Measurements from ENCODE around the gene BTG3. TPM values are rescaled to one million over a fixed set of nuclear protein-coding genes. Genes with fewer than 3 reads are reported as not detected.

BTG3 gene
- total RNA-seq, 1 donor from 2014 or later, result 17.1 TPM

DNA sequence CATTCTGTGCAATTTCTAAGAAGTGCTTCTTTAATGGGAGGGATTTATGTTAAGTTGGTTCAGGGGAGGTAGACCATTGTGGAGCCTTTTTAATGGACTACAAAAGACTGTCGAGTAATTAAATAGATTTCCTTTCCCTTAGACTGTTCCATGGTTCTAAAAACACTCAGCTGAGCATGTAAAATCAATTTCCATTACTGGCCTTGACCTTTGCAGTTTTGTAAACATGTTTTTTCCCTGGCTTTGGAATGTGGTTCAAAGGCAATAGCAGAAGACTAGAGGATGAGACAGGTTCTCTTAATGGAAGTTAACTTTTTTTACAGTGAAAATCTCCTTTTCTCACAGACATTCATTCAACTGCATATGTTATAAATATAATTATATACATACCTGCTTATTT, 37.6 kb upstream of the BTG3 start:
- H3K36me3 Mint-ChIP-seq (ENCODE audit: low read depth), result no peaks in the 10 kb centered on the region
- DNase-seq (no peak), ATAC-seq (ENCODE audit: low read depth) (no peak)
- no peaks in the 10 kb centered on the region for H3K4me1 Mint-ChIP-seq
- intact Hi-C loops (cut with micrococcal nuclease), result no loop called here
- ChIA-PET POLR2A (no interaction called here), CTCF (interaction anchor here (0.7 kb wide), 1 partner anchor 64 kb away, joined by 3 read pairs; no protein-coding TSS in a partner anchor)
- H3K27ac Mint-ChIP-seq, result no peak overlapping the region
- peaks cover 11% of the 10 kb centered on the region for H3K27me3 Mint-ChIP-seq
- H3K4me3 Mint-ChIP-seq, result no peak overlapping the region
- no peak for TF ChIP-seq CTCF (IDR thresholded peaks at IDR 0.05)
- H3K9me3 Mint-ChIP-seq, result peaks cover 3% of the 10 kb centered on the region

DNA sequence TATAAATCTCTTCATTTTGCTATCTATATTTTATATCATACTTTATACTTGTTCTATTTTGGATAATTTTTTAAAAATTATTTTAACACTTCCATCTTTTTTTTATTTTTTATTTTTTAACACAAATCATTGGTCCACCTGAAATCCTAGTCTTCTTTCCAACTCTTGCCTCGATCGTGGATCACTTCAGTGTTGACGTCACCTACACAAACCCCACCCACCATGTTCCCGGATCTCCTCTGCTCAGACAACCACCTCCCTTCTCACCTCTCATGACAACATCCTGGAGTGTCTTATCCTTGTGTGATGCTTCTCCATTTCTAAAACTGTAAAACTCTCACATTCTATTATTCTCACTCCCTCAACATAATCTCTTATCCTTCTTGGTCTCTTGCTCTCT, 34.1 kb upstream of the BTG3 start:
- Mint-ChIP-seq H3K9me3 (peaks cover 3% of the 10 kb centered on the region), H3K4me3 (no peak overlapping the region), H3K27ac (no peak overlapping the region), H3K36me3 (ENCODE audit: low read depth) (no peaks in the 10 kb centered on the region), H3K27me3 (peaks cover 11% of the 10 kb centered on the region), H3K4me1 (no peaks in the 10 kb centered on the region)
- TF ChIP-seq CTCF (IDR thresholded peaks at IDR 0.05), result no peak
- intact Hi-C loops (cut with micrococcal nuclease), result no loop called here
- ATAC-seq (ENCODE audit: low read depth), result no peak
- DNase-seq, result no peak
- ChIA-PET POLR2A (no interaction called here), CTCF (no interaction called here)

GRCh38 chr21:17644186-17644585, 31.5 kb upstream of the BTG3 start:
- H3K36me3 Mint-ChIP-seq (ENCODE audit: low read depth), result no peaks in the 10 kb centered on the region
- no peak overlapping the region for H3K27ac Mint-ChIP-seq
- CTCF ChIA-PET, result no interaction called here

DNA sequence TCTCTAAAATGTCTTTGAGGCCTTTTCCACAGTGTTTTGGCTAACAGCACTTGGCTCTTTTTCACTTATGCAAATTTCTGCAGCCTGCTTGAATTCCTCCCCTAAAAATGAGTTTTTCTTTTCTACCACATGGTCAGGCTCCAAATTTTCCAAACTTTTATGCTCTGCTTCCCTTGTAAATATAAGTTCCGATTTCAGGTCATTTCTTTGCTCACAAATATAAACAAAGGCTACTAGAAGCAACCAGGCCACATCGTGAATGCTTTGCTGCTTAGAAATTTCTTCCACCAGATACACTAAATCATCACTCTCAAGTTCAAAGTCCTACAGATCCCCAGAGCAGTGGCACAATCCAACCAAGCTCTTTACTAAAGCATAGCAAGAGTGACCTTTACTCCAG, 28.1 kb upstream of the BTG3 start:
- ChIA-PET POLR2A (no interaction called here), CTCF (no interaction called here)
- H3K27ac Mint-ChIP-seq, result no peak overlapping the region
- H3K4me1 Mint-ChIP-seq, result no peaks in the 10 kb centered on the region
- no peaks in the 10 kb centered on the region for H3K27me3 Mint-ChIP-seq
- no peaks in the 10 kb centered on the region for H3K9me3 Mint-ChIP-seq
- no peak overlapping the region for H3K4me3 Mint-ChIP-seq
- intact Hi-C loops (cut with micrococcal nuclease), result no loop called here
- H3K36me3 Mint-ChIP-seq (ENCODE audit: low read depth), result no peaks in the 10 kb centered on the region
- no peak for TF ChIP-seq CTCF (IDR thresholded peaks at IDR 0.05)
- ATAC-seq (ENCODE audit: low read depth) (no peak), DNase-seq (no peak)

More at GRCh38 chr21:17644186-17644585, 31.5 kb upstream of the BTG3 start:
- Mint-ChIP-seq H3K4me1 (no peaks in the 10 kb centered on the region), H3K9me3 (peaks cover 3% of the 10 kb centered on the region), H3K27me3 (peaks cover 4% of the 10 kb centered on the region), H3K4me3 (no peak overlapping the region)
- POLR2A ChIA-PET, result no interaction called here
- ATAC-seq (ENCODE audit: low read depth), result no peak
- no peak for TF ChIP-seq CTCF (IDR thresholded peaks at IDR 0.05)
- DNase-seq, result no peak
- intact Hi-C loops (cut with micrococcal nuclease), result no loop called here

- Mint-ChIP-seq H3K4me1 (no peaks in the 10 kb centered on the region), H3K27ac (no peak overlapping the region), H3K27me3 (no peaks in the 10 kb centered on the region), H3K36me3 (ENCODE audit: low read depth) (no peaks in the 10 kb centered on the region), H3K4me3 (no peak overlapping the region), H3K9me3 (no peaks in the 10 kb centered on the region)
- ChIA-PET CTCF (no interaction called here), POLR2A (interaction anchor here (0.6 kb wide), 1 partner anchor 27 kb away, joined by 3 read pairs; no protein-coding TSS in a partner anchor)
- DNase-seq, result no peak
- intact Hi-C loops (cut with micrococcal nuclease), result no loop called here
- ATAC-seq (ENCODE audit: low read depth), result no peak
- TF ChIP-seq CTCF (IDR thresholded peaks at IDR 0.05), result no peak
Observed at GRCh38 chr21:17636711-17637110, 24.0 kb upstream of the BTG3 start.
